ENCODE results near the gene FUOM. TPM values are rescaled to one million over a fixed set of nuclear protein-coding genes. Genes with fewer than 3 reads are reported as not detected.

The FUOM gene
- total and polyA plus RNA-seq, 2 of the 8 experiments (the other 6 are each of a cell fraction or from before 2014, with no cell fraction given) = 22.0 to 30.4 TPM

- TF ChIP-seq CHD7 (IDR thresholded peaks at IDR 0.05; ENCODE audit: insufficient replicate concordance, low read length) (no peak), RFX5 (IDR thresholded peaks at IDR 0.05; ENCODE audit: borderline replicate concordance, low read depth, low read length) (no peak), PHF8 (conservative IDR thresholded peaks at IDR 0.05; ENCODE audit: low read depth, low read length) (no peak), SIN3A (conservative IDR thresholded peaks at IDR 0.05 in 1 of 2, IDR thresholded peaks at IDR 0.05 in 1 of 2; ENCODE audit: low read depth in 1 of 2, low read length in 2 of 2) (no peak), FOSL1 (IDR thresholded peaks at IDR 0.05; ENCODE audit: insufficient read depth, low read depth, low read length) (no peak), SUZ12 (IDR thresholded peaks at IDR 0.05; ENCODE audit: low read length) (no peak), CREB1 (IDR thresholded peaks at IDR 0.05) (no peak), RXRA (IDR thresholded peaks at IDR 0.05; ENCODE audit: insufficient read depth, low read depth, low read length) (no peak)
These were observed 33.4 kb upstream of the FUOM start (continued) for GRCh38 chr10:133391249-133391635.
